GM23338 (cell line): ENCODE data around the gene COMMD8.

Experiments
- CTCF ChIP-seq, 2 experiments: fragments of 200-600 bp in 1 of 2; sonication (generic) in 1 of 2; conservative IDR thresholded peaks; 2 replicates each; pipeline versions ENCODE4 v1.5.1 to v1.6.1; 2016 to 2017; ENCODE audit warnings: antibody characterized with exemption in 2 of 2, low read depth in 2 of 2, mild to moderate bottlenecking in 2 of 2, moderate library complexity in 1 of 2
- ETS1 ChIP-seq: IDR thresholded peaks from 2 replicates; pipeline ENCODE4 v1.6.1; 2016; ENCODE audit warnings: antibody characterized with exemption
- EZH2 ChIP-seq: fragments of 200-600 bp; sonication (generic); IDR thresholded peaks from one replicate; pipeline ENCODE4 v1.8.0; 2017; ENCODE audit warnings: antibody characterized with exemption, mild to moderate bottlenecking, low read depth; ENCODE audit not compliant: unreplicated experiment
- JUNB ChIP-seq: IDR thresholded peaks from one replicate; pipeline ENCODE4 v1.6.1; 2016; ENCODE audit warnings: antibody characterized with exemption; ENCODE audit not compliant: unreplicated experiment
- POLR2AphosphoS5 ChIP-seq: IDR thresholded peaks from 2 replicates; pipeline ENCODE4 v1.6.1; 2016; ENCODE audit warnings: antibody characterized with exemption, low read depth
- REST ChIP-seq: IDR thresholded peaks from one replicate; pipeline ENCODE4 v1.6.1; 2018; ENCODE audit warnings: antibody characterized with exemption; ENCODE audit not compliant: unreplicated experiment

GRCh38 chr4:47451657-47452056 lies 11.8 kb downstream of the COMMD8 start:
- no peak for TF ChIP-seq CTCF (conservative IDR thresholded peaks at IDR 0.05; ENCODE audit: low read depth in 2 of 2)
- TF ChIP-seq ETS1, result no peak
- no peak for TF ChIP-seq EZH2
- no peak for TF ChIP-seq REST
- no peak for TF ChIP-seq JUNB
- TF ChIP-seq POLR2AphosphoS5, result no peak
